ENCODE data around the gene STK11.
"Not testable (repeated sequence)": the region's sequence is repeated elsewhere in the genome, so short reads cannot be mapped to it uniquely, and the experiment has no call there.

The STK11 gene

DNA sequence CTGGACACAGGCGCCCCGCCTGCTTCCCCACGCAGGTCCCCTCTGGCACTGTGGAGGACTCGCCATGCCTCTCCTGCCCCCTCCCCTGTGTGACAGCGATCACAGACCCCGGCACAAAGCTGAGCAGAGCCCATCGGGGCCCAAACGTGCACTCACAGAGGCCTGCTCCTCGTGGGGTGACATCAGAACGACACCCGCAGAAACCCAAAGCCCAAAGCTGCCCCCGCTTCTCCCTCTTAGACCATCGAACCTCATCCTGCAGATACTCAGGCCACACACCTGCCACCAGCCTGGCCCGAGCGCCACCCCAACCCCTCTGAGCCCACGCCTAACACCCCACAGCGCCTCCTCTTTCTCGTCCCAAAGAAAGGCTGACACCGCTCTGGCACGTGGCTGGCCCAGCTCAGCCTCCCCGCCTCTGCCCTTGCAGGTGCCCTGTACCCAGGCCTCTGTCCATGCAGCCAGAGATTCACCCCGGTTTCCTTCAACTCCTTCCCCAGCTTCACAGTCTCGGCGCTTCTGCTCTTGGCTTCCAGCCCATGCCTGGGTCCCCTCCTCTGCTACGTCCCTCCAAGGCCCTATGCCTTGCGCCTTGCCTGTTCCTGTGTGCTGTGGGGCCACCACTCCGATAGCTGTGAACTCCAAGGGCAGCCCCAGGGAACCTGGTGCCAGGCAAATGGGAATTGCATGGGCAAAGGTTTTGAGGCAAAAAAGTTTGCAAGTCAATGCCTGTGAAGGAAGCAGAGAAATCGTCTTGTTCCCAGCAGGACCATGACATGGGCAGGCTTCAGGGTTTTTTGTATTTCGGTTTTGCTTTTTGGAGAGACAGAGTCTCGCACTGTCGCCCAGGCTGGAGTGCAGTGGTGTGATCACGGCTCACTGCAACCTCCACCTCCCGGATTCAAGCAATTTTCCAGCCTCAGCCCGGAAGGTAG, 33.1 kb downstream of the STK11 start:
- no peak for DNase-seq

DNA sequence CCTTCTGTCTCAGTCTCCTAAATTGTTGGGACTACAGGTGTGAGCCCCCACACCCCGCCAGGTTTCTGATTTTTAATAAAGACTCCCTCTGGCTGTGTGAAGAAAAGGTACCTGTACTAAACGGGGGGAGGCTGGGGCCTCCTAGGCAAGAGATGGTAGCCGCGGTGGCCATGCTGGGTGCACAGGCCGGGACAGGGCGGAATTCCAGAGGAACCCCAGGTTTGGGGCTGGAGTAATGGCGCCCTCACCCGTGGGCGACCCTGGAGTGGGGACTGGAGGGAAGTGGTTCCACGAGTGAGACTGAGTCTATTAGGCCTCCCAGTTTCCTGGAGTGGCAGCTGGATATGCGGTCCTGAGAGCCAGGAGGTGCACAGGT, 33.8 kb downstream of the STK11 start:
- DNase-seq: no peak

DNA sequence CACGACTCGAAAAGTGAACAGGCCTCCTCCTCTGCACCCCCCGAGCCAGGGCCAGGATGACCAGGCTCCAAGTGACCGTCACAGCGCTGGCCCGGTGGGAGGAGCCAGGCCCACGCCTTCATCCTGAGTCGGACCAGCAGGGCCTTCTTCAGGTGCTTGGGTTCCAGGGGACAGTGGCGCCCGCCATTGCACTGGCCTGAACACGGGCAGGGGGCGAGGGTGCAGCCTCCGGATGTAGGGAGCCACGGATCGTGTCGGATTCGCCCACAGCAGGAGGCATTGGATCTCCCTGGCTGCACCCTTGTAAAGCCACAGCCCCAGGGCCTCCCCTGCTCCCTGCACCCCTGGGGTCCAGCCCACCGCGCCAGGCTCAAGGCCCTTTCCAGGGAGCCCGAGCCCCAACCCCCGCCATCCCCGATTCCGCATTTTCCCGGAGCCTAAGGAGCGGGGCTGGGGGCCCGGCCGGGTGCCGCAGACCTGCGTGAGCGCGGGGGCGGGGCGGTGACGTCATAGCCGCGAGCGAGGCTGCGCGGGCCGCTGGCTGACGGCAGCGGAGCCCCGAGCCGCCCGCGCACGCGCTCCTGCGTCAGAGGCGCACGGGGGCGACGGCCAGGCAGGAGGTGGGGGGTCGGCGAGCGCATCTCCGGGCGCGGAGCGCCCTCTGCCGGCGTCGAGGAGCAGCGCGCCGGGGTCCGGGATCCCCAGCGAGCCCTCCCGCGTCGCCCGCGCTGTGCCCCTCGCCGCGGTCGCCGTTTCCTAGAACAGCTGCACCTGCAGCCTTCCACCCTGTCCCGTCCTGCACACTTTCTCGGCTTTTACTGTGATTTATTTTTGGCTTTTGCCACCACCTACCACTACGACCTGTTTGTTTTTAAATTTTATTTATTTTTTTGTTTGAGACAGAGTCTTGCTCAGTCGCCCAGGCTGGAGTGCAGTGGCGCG, 34.5 kb downstream of the STK11 start:
- DNase-seq: peak; percentile 91

DNA sequence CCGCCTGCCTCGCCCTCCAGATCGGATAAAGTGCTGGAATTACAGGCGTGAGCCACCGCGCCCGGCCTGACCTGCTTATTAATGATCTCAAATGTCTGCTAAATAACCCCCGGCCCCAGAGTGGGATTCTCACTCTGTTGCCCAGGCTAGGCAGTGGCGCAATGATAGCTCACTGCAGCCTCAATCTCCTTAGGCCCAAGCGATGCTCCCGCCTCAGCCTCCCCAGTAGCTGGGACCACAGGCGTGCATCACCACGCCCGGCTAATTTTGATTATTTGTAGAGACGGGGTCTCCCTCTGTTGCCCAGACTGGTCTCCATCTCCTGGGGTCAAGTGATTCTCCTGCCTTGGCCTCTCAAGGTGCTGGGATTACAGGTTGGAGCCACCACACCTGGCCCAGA, 35.3 kb downstream of the STK11 start:
- DNase-seq: no peak

DNA sequence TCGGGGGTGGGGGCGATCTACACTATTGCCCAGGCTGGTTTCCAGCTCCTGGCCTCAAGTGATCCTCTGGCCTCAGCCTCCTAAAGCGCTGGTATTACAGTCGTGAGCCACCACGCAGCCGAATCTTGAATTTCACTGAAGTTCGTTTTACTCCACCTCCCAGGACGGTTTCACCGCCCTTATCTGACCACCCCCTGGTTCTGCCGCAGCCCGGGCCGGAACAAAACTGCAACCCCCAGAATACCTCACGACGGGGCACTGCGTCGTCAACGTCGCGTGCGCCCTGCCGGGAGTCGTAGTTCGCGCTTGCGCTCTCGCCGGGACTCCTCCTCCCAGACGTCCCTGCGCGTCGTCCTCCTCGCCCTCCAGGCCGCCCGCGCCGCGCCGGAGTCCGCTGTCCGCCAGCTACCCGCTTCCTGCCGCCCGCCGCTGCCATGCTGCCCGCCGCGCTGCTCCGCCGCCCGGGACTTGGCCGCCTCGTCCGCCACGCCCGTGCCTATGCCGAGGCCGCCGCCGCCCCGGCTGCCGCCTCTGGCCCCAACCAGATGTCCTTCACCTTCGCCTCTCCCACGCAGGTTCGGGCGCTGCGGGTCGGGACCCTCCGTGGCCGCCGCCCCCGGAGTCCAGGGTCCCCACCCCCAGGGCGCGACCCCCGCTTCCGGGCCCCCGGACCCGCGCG, 36.0 kb downstream of the STK11 start, which contains the start of gene ATP5F1D:
ATP5F1D (plus strand) TSS at position 335 of the 679 bp plus-strand sequence; CDS start at position 435, 100 bp downstream.
- peak; percentile 93 to 95 for DNase-seq

DNA sequence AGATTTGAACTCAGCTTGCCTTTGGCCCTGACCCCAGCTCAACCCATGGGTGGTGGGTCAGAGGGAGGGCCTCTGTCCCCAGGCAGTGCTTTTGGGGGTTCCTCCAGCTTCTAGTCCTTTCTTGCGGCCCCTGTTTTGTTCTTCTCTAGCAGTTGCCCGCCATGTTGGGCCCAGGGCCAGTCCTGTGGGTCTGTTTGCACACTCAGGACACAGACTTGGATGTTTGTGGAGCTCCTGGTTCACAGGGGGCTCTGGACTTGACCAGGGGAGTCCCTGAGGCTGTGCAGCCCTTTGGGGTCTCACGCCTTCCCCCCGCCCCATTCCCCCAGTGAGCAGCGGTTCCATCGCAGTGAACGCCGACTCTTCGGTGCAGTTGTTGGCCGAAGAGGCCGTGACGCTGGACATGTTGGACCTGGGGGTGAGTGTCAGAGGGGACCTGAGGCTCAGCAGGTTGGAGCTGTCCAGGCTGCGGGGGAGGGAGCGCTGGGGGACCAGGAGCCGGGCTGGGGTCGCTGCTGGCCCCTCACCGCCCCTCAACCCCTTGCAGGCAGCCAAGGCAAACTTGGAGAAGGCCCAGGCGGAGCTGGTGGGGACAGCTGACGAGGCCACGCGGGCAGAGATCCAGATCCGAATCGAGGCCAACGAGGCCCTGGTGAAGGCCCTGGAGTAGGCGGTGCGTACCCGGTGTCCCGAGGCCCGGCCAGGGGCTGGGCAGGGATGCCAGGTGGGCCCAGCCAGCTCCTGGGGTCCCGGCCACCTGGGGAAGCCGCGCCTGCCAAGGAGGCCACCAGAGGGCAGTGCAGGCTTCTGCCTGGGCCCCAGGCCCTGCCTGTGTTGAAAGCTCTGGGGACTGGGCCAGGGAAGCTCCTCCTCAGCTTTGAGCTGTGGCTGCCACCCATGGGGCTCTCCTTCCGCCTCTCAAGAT, 38.5 kb downstream of the STK11 start:
- peak; percentile 86 to 88 for DNase-seq

DNA sequence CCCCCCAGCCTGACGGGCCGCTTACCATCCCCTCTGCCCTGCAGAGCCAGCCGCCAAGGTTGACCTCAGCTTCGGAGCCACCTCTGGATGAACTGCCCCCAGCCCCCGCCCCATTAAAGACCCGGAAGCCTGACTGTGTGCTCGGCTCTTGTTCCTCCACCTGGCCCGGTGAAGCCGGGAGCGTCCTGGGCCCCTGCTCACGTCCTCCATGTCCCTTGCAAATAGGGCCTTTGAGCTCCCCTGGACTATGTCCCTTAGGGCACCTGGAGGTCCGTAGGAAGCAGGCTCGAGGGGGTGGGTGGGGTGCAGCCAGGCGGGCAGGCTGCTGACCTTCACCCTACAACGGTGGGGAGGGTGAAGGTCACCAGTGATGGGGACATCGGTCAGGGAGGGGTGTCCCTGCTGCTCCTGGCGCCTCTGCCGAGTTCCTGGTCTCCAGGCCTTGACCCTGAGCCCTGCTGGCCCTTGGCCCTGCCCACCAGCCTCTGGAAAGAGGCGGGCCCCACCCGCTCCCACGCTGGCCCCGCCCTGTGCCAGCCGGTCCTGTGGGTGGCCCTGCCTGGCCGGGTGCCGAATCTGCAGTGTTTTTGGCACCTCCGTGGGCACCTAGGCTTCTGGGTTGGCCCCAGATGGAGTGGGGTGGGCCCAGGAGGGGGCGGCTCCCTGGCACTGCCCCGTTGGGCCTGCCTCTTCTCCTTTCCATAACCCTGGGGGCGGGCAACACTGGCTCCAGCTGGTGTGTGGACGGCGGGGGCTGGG, 39.3 kb downstream of the STK11 start:
- DNase-seq: peak in 1 of 2 experiments; percentile 40

DNA sequence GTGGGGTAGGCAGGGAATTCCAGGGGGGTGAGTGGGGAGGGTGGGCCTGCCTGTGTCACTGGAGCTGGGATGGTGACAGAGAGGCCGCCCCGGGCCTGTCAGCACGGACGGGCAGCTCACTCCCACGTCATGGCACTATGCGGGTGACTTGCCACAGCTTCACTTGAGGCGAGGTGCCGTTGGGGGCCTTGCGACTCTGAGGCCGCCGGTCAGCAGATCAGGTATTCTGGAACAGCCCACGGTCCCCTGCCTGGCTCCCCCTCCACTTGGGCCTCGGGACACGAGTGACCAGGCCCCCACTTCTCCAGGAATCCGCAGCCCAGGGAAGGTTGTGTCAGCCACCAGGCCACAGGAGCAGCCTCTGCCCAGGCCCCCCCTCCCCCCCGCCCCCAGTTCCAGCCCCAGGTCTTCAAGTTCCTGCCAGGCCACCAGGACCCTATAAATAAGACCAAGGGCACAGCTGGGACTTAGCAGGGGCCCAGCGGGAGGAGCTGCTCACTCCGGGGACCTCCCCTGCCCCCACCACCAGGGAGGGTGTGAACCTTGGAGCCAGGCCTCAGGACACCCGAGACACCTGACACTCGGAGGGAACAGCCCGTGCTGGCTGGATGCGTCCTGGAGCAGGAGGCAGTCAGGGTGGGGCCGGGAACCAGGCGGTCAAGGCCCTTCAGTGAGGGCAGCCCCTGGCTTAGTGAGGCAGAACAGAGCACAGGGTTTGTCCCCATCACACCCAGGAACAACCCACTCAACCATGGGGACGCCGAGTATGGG, 40.1 kb downstream of the STK11 start:
- DNase-seq: no peak

DNA sequence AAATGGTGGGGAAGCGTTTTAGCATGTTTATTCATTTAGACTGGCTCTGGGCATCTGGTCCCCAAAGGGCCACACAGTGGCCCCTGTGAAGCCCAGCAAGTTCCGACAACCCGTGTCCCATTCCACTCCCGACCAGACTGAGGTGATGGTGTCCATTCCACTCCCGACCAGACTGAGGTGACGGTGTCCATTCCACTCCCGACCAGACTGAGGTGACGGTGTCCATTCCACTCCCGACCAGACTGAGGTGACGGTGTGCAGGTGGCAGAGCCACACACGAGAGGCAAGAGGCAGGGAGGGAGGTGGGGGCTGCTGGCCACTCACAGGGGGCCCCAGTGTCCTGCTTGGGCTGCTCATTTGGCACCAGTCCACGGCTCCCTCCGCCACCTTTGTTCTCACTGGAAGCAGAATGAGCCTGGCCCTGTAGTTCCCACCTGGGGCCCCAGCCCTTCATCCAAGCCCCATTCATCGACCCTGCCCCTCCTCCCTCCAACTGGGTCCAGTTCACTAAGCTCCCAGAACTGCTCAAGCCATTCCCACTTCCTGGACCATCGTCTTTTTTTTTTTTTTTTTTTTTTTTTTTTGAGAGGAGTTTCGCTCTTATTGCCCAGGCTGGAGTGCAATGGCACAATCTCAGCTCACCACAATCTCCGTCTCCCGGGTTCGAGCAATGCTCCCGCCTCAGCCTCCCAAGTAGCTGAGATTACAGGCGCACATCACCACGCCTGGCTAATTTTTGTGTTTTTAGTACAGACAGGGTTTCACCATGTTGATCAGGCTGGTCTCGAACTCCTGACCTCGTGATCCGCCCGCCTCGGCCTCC, 40.9 kb downstream of the STK11 start:
- DNase-seq: not testable (repeated sequence)

DNA sequence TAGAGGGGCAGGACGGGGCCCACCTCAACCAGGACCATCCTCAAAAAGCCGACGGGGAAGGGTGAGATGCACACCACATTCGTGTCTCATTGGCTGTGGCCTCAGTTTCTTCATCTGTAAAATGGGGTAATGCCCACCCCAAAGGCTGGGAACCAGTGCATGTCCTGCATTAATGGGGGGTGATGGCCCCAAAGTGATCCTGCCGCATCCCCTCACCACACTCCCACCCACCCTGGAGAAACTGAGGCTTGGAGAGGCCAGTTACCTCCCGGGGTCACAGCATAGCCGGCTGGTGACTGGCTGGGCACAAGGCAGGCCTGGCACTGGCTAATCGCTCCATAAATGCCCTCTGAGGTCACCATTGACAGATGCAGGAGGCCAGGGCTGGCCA, 42.2 kb downstream of the STK11 start:
- DNase-seq: no peak

DNA sequence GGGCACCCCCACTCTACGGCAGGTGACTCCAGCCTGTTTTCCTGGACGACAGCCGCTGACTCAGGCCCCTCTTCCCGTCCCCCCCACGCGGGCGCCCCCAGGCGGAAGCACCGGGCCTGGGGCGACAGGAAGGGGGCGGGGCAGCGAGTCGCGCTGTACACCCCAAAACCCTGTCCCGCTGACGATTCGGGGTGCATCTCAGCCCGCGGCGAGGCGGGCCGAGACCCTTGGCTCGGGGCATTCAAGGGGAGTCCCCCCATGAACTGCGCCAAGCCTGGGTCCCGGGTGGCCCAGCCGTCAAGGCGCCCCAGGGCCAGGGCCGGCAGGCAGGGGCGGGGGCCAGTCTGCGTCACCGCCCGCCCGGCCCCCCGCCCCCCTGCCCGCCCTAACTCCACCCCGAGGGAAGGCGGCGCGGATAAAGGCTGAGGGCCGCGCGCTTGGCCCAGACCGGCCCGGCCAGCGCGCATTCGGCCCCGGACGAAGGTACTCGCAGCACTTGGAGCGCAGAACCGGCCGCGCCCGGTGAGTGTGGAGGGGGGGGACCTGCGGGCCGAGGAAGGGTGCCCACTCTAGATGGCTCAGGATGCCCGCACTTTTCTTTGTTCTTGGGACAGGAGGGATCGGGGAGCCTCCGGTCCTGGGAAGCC, 42.7 kb downstream of the STK11 start, which contains the start of gene MIDN:
MIDN (plus strand) TSS at position 445 of the 647 bp plus-strand sequence. CDS start 1,714 bp downstream, outside the sequence.
- DNase-seq: peak; percentile 69 to 78

DNA sequence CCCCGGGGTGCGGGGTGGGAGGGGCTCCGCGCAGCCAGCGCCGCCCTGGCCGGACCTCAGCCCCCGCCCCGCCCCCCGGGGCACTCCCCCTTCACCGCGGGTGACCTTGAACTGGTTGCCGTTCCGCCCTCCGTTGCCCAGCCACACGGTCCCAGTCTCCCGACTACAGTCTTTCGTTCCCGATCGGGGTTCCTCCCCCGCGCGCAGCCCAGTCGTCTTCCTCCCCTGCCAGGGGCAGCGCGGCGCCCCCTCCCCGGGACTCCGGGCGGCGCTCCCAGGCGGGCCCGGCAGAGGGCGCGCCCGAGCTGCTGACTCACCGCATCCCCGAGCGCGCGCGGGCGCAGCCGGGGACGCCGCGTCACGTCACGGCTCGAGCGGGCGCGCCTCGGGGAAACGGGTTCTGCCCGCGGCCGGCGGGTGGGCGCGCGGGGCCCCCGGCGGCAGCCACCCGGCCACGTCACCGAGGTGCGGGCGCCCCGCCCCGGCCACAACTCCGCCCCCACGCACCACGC, 43.3 kb downstream of the STK11 start:
- peak; percentile 77 to 81 for DNase-seq

DNA sequence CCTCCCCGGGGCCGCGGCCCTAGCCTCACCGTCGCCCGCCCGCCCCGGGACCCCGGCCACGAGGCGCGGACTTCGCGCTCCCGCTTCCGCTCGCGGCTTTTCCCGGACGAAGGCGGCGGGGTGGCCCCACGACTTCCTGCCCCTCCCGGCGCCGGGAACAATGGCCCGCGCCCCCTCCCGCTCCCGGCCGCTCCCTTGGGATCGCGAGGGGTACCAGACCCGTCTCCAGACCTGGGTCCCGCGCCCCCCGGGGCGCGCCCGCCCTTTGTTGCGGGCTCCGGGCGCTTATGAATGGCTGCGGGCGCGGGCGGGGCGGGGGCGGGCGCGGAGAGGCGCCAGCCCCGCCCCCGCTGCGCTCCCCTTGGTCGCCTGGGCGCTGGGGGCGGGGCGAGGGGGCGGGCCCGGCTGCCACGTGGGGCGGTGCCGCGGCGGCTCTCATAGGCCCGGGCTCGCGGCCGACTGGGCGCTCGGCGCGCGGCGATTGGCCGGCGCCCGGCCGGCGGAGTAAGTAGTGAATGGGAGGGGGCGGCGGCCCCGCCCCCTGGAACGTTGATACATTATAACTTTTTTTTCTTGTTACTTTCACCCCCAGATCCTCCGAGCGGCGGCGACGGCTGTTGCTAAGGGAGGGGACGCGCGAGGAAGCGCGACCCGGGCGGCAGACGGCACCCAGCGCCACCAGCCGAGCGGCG, 43.9 kb downstream of the STK11 start:
- peak; percentile 92 to 95 for DNase-seq

DNA sequence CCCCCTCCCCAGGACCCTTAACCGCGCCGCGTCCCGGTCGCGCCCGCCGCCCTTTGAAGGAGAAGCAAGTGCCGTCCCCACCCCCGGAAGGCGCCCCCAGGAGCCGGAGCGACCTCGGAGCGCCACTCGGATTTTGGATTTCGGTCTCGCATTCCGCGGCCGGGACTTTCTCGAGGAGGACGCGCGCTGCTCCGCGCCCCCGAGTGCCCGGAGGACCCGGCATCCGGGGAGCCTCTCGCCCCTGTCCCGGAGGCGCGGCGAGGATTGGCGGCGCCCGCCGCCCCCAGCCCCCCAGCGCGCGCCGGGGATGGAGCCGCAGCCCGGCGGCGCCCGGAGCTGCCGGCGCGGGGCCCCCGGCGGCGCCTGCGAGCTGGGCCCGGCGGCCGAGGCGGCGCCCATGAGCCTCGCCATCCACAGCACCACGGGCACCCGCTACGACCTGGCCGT, 44.4 kb downstream of the STK11 start:
- DNase-seq: no peak

DNA sequence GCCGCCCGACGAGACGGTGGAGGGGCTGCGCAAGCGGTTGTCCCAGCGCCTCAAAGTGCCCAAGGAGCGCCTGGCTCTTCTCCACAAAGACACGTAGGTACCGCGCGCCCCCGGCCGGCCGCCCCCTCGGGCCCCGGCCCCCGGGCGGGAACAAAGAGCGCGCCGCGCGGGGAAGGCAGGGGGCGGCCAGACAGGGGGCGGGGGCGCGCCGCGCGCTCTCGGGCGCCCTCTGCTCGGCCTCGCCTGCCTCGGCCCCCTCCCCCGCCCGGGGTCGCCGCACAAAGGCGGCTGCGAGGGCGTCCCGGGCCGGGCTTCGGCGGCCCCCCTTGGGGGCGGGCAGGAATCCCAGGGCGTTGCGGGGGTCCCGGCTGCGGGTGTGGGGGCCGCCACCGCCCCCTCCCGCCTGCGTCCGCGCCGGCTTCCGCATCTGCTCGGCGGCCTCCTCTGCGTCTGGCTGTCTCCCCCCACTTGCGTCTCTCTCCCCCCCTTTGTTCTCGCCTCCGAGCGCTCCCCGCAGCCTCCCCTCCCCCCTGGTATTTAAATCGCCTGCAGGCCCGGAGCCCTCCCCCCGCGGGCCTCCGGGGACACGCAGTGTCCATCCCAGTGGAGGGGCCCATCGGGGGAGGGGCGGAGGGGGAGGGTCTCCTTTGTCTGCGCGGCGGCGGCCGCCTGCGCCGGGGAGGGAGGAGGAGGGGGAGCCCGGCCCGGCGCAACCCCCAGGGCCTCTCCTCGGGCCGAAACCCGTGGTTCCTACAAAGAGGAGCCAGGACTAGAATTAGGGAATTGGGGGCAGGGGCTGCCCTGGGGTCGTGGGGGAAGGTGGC, 45.1 kb downstream of the STK11 start:
- DNase-seq: no peak
